Thoracic aorta (tissue), 2 donors: ENCODE measurements around the gene TUB. TPM values are rescaled to one million over a fixed set of nuclear protein-coding genes. Genes with fewer than 3 reads are reported as not detected.
A peak's percentile ranks its signal among the peaks of the same experiment; 100 is the strongest.

Experiments used
- ATAC-seq: fragments of 150-250 bp; one replicate; pipeline ENCODE4 v1.8.0; 2017; ENCODE audit warnings: low read depth; ENCODE audit not compliant: insufficient number of reproducible peaks, low FRiP score
- DNase-seq: peaks from one replicate; pipeline ENCODE4 v3.0.0-alpha.2; 2020; ENCODE audit warnings: low spot score
- H3K27ac ChIP-seq, 2 donors: fragments of 200-600 bp; sonication (generic); 1 replicate in 1 of 2; 2 replicates in 1 of 2; pipeline ENCODE4 v1.5.1; 2016; ENCODE audit warnings: mild to moderate bottlenecking in 2 of 2, moderate library complexity in 2 of 2
- H3K27me3 ChIP-seq: fragments of 200-600 bp; sonication (generic); replicated peaks from 2 replicates; pipeline ENCODE4 v1.6.0; 2016; ENCODE audit warnings: mild to moderate bottlenecking; ENCODE audit not compliant: insufficient read depth
- H3K36me3 ChIP-seq: fragments of 200-600 bp; sonication (generic); one replicate; pipeline ENCODE4 v1.5.1; 2016
- H3K4me1 ChIP-seq, 2 donors: fragments of 200-600 bp; sonication (generic); 1 replicate in 1 of 2; 2 replicates in 1 of 2; pipeline versions ENCODE4 v1.5.1 to v1.6.0; 2016; ENCODE audit warnings: low read depth in 2 of 2, mild to moderate bottlenecking in 1 of 2; ENCODE audit not compliant: control insufficient read depth in 1 of 2
- H3K4me3 ChIP-seq: fragments of 200-600 bp; sonication (generic); 2 replicates; pipeline ENCODE4 v1.5.1; 2016; ENCODE audit warnings: mild to moderate bottlenecking
- H3K9me3 ChIP-seq: fragments of 200-600 bp; sonication (generic); 2 replicates; pipeline ENCODE4 v1.5.1; 2016
- CTCF ChIP-seq: fragments of 200-600 bp; sonication (generic); IDR thresholded peaks from one replicate; pipeline ENCODE4 v1.5.1; 2019; ENCODE audit warnings: antibody characterized with exemption
- total RNA-seq, 2 donors: library from RNA; depleted of rRNA; stranded (reverse); fragments of >200 nt; gene quantifications; one replicate each; pipeline versions ENCODE4 v1.1.0 to v1.2.3, GENCODE V29; 2016

The TUB gene
- total RNA-seq, 2 donors from 2014 or later, result 6.9 to 8.9 TPM

- Histone ChIP-seq H3K36me3 (peaks cover 23% of the 10 kb centered on the region), H3K4me3 (no peak overlapping the region), H3K9me3 (no peaks in the 10 kb centered on the region), H3K27me3 (no peaks in the 10 kb centered on the region), H3K27ac (no peak overlapping the region), H3K4me1 (no peaks in the 10 kb centered on the region)
- TF ChIP-seq CTCF, result no peak
- DNase-seq (no peak), ATAC-seq (no peak)
Measured at GRCh38 chr11:8098879-8099278, 17.9 kb downstream of the TUB start.

- peak; percentile 71 for TF ChIP-seq CTCF
Measured at GRCh38 chr11:8099291-8099899, 18.4 kb downstream of the TUB start.

GRCh38 chr11:8100158-8100557, 19.1 kb downstream of the TUB start:
- no peaks in the 10 kb centered on the region for H3K9me3 ChIP-seq
- no peak for TF ChIP-seq CTCF
- no peaks in the 10 kb centered on the region for H3K4me1 ChIP-seq
- peaks cover 21% of the 10 kb centered on the region for H3K36me3 ChIP-seq
- no peaks in the 10 kb centered on the region for H3K27me3 ChIP-seq
- ATAC-seq (no peak), DNase-seq (no peak)
- no peak overlapping the region for H3K4me3 ChIP-seq
- no peak overlapping the region for H3K27ac ChIP-seq

More at GRCh38 chr11:8099291-8099899, 18.4 kb downstream of the TUB start:
- no peaks in the 10 kb centered on the region for H3K27me3 ChIP-seq
- H3K27ac ChIP-seq, result no peak overlapping the region
- no peak overlapping the region for H3K4me3 ChIP-seq
- peaks cover 24% of the 10 kb centered on the region for H3K36me3 ChIP-seq
- DNase-seq (peak; percentile 29), ATAC-seq (no peak)
- H3K9me3 ChIP-seq, result no peaks in the 10 kb centered on the region
- no peaks in the 10 kb centered on the region for H3K4me1 ChIP-seq

- Histone ChIP-seq H3K4me3 (no peak overlapping the region), H3K27me3 (no peaks in the 10 kb centered on the region), H3K36me3 (peaks cover 22% of the 10 kb centered on the region), H3K9me3 (no peaks in the 10 kb centered on the region), H3K27ac (no peak overlapping the region), H3K4me1 (no peaks in the 10 kb centered on the region)
- DNase-seq (no peak), ATAC-seq (no peak)
- TF ChIP-seq CTCF, result no peak
Measured at GRCh38 chr11:8100605-8101004, 19.6 kb downstream of the TUB start.

- H3K36me3 ChIP-seq, result peaks cover 24% of the 10 kb centered on the region
Measured at GRCh38 chr11:8101421-8101820, 20.4 kb downstream of the TUB start.

More at GRCh38 chr11:8101421-8101820, 20.4 kb downstream of the TUB start:
- no peak overlapping the region for H3K27ac ChIP-seq
- no peak overlapping the region for H3K4me3 ChIP-seq
- no peak for ATAC-seq
- H3K4me1 ChIP-seq, result no peaks in the 10 kb centered on the region
- TF ChIP-seq CTCF, result no peak
- H3K9me3 ChIP-seq, result no peaks in the 10 kb centered on the region
- DNase-seq, result no peak
- no peaks in the 10 kb centered on the region for H3K27me3 ChIP-seq
